Stimulated activated CD4-positive, alpha-beta T cell treated with anti-CD3 and anti-CD28 coated beads, TNF-alpha, amount 100 ng/mL, for 24 hours (primary cell): ENCODE results near the gene GNG12.
"Not testable (repeated sequence)": the region's sequence is repeated elsewhere in the genome, so short reads cannot be mapped to it uniquely, and the experiment has no call there.

Experiments used
- DNase-seq, 3 experiments: peaks; one replicate each; pipeline ENCODE4 v3.0.0-alpha.2; 2020; ENCODE audit warnings: low read depth in 3 of 3

The GNG12 gene

GRCh38 chr1:67683766-67684525, 149.3 kb downstream of the GNG12 start:
- DNase-seq, result peak; percentile 20 to 52 (median 23)

GRCh38 chr1:67683316-67683715, 150.0 kb downstream of the GNG12 start:
- no peak for DNase-seq

- DNase-seq, result no peak
These were observed 150.5 kb downstream of the GNG12 start for GRCh38 chr1:67682659-67683197.

GRCh38 chr1:67680486-67680885, 152.8 kb downstream of the GNG12 start:
- DNase-seq, result no peak

GRCh38 chr1:67679691-67680090, 153.6 kb downstream of the GNG12 start:
- no peak for DNase-seq

- DNase-seq, result no peak
These were observed 155.3 kb downstream of the GNG12 start for GRCh38 chr1:67677930-67678329.

GRCh38 chr1:67677408-67677807, 155.9 kb downstream of the GNG12 start:
- DNase-seq, result no peak

- no peak for DNase-seq
These were observed 156.3 kb downstream of the GNG12 start for GRCh38 chr1:67676946-67677345.

GRCh38 chr1:67676287-67676686, 157.0 kb downstream of the GNG12 start:
- DNase-seq, result no peak

GRCh38 chr1:67675800-67676199, 157.5 kb downstream of the GNG12 start:
- no peak for DNase-seq

GRCh38 chr1:67674260-67675011, 158.8 kb downstream of the GNG12 start:
- peak in 1 of 3 experiments; percentile 22 for DNase-seq

- no peak for DNase-seq
These were observed 159.6 kb downstream of the GNG12 start for GRCh38 chr1:67673468-67674201.

GRCh38 chr1:67672260-67672803, 160.9 kb downstream of the GNG12 start:
- DNase-seq, result no peak

GRCh38 chr1:67668660-67669059, 164.6 kb downstream of the GNG12 start:
- no peak for DNase-seq

- DNase-seq, result no peak
These were observed 166.6 kb downstream of the GNG12 start for GRCh38 chr1:67666636-67667035.

- DNase-seq, result not testable (repeated sequence)
These were observed 168.0 kb downstream of the GNG12 start for GRCh38 chr1:67665307-67665706.

- DNase-seq, result no peak
These were observed 169.2 kb downstream of the GNG12 start for GRCh38 chr1:67664048-67664447.

GRCh38 chr1:67662884-67663283, 170.4 kb downstream of the GNG12 start:
- DNase-seq, result no peak

GRCh38 chr1:67659229-67659628, 174.0 kb downstream of the GNG12 start:
- no peak for DNase-seq

- DNase-seq, result not testable (repeated sequence)
These were observed 176.1 kb downstream of the GNG12 start for GRCh38 chr1:67657152-67657551.

- DNase-seq, result no peak
These were observed 177.7 kb downstream of the GNG12 start for GRCh38 chr1:67655581-67655980.

- DNase-seq, result no peak
These were observed 180.0 kb downstream of the GNG12 start for GRCh38 chr1:67653304-67653703.
